HFFc6 (cell line): ENCODE results near the gene GID4. TPM values are rescaled to one million over a fixed set of nuclear protein-coding genes. Genes with fewer than 3 reads are reported as not detected.

Experiments used
- DNase-seq: peaks from one replicate; pipeline ENCODE4 v3.0.0-alpha.2; 2018
- H3K27ac Mint-ChIP-seq: 2 replicates; pipeline ENCODE4 v1.8.0; 2020; ENCODE audit warnings: mild to moderate bottlenecking, mixed read lengths
- H3K27me3 Mint-ChIP-seq: 2 replicates; pipeline ENCODE4 v1.8.0; 2021; ENCODE audit warnings: mild to moderate bottlenecking, moderate library complexity, mixed read lengths; ENCODE audit not compliant: insufficient read depth
- H3K36me3 Mint-ChIP-seq: 2 replicates; pipeline ENCODE4 v1.8.0; 2021; ENCODE audit warnings: low read depth, mixed read lengths
- H3K4me1 Mint-ChIP-seq: 2 replicates; pipeline ENCODE4 v1.8.0; 2020; ENCODE audit warnings: low read depth, mixed read lengths
- H3K4me3 Mint-ChIP-seq: 2 replicates; pipeline ENCODE4 v1.8.0; 2020; ENCODE audit warnings: mild to moderate bottlenecking, moderate library complexity, mixed read lengths
- H3K9me3 Mint-ChIP-seq: 2 replicates; pipeline ENCODE4 v1.8.0; 2020; ENCODE audit warnings: mild to moderate bottlenecking, mixed read lengths
- total RNA-seq, 6 experiments: library from RNA; stranded (reverse); fragmentation: NEBNext Ultra II Directional; extraction: Animal tissue kit (Norgen Biotek cat#: 25700); gene quantifications; 2 replicates in 1 of 6; 3 replicates in 5 of 6; pipeline ENCODE4 v1.2.3, GENCODE V29; 2021
- TF ChIP-seq, protein P1 (sequence below): fragments of 200-600 bp; sonication (generic); IDR thresholded peaks from 2 replicates; pipeline ENCODE4 v1.5.0; 2021; ENCODE audit warnings: antibody characterized with exemption, mild to moderate bottlenecking

Gene GID4
- total RNA-seq, 6 experiments from 2014 or later = 8.6 to 11.9 (median 9.5) TPM

GRCh38 chr17:18025241-18025944 lies 13.8 kb upstream of the GID4 start:
- no peaks in the 10 kb centered on the region for H3K9me3 Mint-ChIP-seq
- no peaks in the 10 kb centered on the region for H3K36me3 Mint-ChIP-seq
- H3K4me1 Mint-ChIP-seq = peaks cover 23% of the 10 kb centered on the region
- peak overlapping the region; percentile 28; the same call in 1 of the 2 replicates for H3K4me3 Mint-ChIP-seq
- H3K27me3 Mint-ChIP-seq = no peaks in the 10 kb centered on the region
- DNase-seq = peak; percentile 77
- TF ChIP-seq, protein P1, sequence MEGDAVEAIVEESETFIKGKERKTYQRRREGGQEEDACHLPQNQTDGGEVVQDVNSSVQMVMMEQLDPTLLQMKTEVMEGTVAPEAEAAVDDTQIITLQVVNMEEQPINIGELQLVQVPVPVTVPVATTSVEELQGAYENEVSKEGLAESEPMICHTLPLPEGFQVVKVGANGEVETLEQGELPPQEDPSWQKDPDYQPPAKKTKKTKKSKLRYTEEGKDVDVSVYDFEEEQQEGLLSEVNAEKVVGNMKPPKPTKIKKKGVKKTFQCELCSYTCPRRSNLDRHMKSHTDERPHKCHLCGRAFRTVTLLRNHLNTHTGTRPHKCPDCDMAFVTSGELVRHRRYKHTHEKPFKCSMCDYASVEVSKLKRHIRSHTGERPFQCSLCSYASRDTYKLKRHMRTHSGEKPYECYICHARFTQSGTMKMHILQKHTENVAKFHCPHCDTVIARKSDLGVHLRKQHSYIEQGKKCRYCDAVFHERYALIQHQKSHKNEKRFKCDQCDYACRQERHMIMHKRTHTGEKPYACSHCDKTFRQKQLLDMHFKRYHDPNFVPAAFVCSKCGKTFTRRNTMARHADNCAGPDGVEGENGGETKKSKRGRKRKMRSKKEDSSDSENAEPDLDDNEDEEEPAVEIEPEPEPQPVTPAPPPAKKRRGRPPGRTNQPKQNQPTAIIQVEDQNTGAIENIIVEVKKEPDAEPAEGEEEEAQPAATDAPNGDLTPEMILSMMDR = no peak
- H3K27ac Mint-ChIP-seq = peak overlapping the region; percentile 89

DNA sequence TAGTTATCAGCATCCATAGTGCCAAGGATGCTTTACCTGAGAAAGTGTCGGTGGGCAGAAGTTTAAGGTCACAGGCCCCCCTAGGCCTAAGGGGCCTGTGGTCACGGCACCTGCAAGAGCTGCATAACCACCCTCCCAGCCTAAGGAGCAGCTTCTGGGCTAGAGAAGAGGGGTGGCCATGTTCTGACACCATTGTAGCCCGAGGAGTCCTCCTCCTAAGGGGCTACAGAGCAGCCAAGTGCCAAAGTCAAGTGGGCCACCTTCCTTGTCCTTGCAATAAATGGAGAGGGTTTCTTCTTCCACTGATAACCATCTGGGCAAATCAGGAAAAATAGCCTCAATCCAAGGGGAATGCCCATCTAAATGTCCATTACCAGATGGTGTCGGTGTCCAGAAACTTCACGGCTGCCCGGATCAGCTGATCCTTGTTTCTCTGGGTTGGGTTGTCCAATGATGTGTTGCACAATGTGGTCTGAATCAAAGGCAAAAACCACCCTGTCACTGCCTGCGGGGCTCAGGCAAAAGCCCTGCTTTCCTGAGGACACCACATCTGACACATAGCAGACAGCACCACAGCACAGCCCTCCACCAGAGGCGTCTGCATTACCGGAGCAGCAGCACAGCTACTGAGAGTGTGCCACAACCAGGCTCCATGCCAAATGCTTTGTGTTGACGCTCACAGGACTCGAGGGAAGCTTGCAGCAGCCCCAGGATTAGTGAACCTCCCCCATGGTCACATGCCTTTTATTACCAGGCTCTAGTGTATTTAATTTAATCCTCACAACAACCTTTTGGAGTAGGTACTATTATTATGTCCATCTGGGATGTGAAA lies 13.0 kb upstream of the GID4 start:
- H3K9me3 Mint-ChIP-seq = no peaks in the 10 kb centered on the region
- H3K4me3 Mint-ChIP-seq = peak overlapping the region; percentile 28
- H3K27me3 Mint-ChIP-seq = no peaks in the 10 kb centered on the region
- TF ChIP-seq, protein P1 = no peak; the same call in 1 of the 2 replicates
- peaks cover 23% of the 10 kb centered on the region for H3K4me1 Mint-ChIP-seq
- peak overlapping the region; percentile 89 for H3K27ac Mint-ChIP-seq
- no peaks in the 10 kb centered on the region for H3K36me3 Mint-ChIP-seq
- peak; percentile 93 for DNase-seq

DNA sequence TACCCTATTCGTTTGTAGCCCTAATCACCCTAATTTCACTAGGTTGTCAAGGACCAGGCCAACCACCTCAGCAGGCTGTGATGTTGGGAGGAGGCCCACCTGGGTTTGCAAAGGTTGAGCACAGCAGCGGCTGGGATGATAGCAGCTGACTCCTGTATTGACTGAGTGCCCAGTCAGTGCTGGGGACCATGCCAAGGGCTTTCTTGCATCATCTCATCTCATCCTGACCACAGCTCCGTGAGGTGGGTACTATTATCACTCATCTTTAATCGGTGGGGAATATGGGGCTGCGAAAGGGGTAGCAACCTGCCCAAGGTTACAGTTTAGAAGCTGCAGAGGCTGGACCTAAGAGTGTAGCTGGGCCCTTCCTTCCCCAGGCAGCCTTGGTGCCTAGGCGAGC lies 11.9 kb upstream of the GID4 start:
- Mint-ChIP-seq H3K4me3 (no peak overlapping the region), H3K4me1 (peaks cover 31% of the 10 kb centered on the region), H3K27me3 (no peaks in the 10 kb centered on the region), H3K27ac (no peak overlapping the region), H3K9me3 (no peaks in the 10 kb centered on the region), H3K36me3 (no peaks in the 10 kb centered on the region)
- no peak for DNase-seq
- TF ChIP-seq, protein P1 = no peak

DNA sequence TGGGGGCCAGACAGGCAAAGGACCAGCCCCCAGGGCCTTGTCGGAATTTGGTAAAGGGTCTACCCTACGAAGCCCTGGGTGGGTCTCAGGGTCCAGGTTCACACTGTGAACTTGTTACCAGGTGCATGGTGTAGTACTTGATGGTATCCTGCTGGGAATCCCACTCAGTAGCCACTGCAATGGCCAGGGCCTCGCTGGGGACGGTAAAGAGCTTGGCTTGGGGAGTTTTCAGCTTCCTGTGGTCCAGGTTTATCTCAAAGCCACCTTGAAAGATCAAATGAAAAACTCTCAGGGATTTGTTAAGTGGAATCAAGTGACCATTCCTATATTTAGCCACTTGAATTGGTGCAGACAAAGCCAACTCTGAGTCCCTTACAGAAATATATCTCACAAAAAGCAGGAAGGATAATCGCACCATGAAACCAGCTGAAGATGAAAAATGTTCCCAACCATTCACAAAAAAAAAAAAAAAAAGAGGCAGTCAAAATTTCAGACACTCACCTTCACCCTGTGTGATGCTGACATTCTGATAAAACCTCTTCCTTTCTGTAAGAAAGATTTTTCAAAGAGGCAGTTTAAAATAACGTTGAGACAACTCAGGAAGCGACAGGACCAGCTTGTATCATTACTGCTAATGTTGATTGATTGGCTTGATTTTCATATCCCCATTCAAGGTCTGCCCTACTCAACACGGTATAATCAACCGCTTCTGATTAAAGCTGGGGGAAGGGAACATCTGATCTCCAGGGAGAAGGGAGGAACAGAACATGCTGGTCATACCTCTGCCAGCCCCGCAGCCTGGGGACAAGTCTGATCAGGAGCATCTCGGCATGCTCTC lies 10.9 kb upstream of the GID4 start:
- H3K36me3 Mint-ChIP-seq = no peaks in the 10 kb centered on the region
- no peak overlapping the region for H3K27ac Mint-ChIP-seq
- TF ChIP-seq, protein P1 = no peak
- DNase-seq = no peak
- H3K9me3 Mint-ChIP-seq = no peaks in the 10 kb centered on the region
- no peaks in the 10 kb centered on the region for H3K27me3 Mint-ChIP-seq
- H3K4me1 Mint-ChIP-seq = peaks cover 42% of the 10 kb centered on the region
- H3K4me3 Mint-ChIP-seq = no peak overlapping the region

DNA sequence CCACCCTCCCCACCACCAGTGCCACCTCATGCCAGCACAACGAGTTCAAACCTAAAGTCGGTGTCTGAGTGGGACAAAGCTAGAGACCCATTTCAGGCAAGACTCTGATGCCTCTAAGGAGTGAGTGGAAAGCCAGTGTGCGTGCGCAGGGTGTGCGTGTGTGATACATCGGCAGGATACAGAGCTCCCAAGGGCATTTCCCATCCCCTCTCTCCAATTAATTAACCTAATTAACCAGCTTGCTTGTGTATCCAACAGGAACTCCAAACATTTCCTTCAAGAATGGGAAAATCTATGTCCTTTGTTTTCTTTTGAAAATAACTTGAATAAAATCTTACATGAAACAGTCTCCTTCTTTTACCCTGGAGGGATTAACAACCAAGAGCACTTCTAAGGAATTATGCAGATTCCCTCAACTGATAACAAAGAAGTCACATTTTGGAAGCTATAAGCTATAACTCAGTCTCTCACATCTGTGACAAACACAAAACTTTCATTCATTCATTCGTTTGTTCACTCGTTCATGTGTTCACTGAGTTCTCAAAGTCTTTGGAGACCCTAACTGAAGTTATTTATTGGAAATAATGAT lies 10.2 kb upstream of the GID4 start:
- TF ChIP-seq, protein P1 = no peak
- H3K27me3 Mint-ChIP-seq = no peaks in the 10 kb centered on the region
- H3K27ac Mint-ChIP-seq = no peak overlapping the region

More for the DNA sequence above, 10.2 kb upstream of the GID4 start:
- no peaks in the 10 kb centered on the region for H3K36me3 Mint-ChIP-seq
- DNase-seq = no peak
- no peak overlapping the region for H3K4me3 Mint-ChIP-seq
- H3K4me1 Mint-ChIP-seq = peaks cover 43% of the 10 kb centered on the region
- no peaks in the 10 kb centered on the region for H3K9me3 Mint-ChIP-seq
